Measurements from ENCODE around the gene HECTD3. TPM values are rescaled to one million over a fixed set of nuclear protein-coding genes. Genes with fewer than 3 reads are reported as not detected.
A peak's percentile ranks its signal among the peaks of the same experiment; 100 is the strongest.

The HECTD3 gene
- total RNA-seq, 4 donors from 2014 or later, result 29.2 to 91.0 (median 47.0) TPM

- no peak for ATAC-seq
- intact Hi-C loops (cut with DNase I; ENCODE audit: low total_unique reads) (no loop called here), in situ Hi-C loops (cut with MboI; ENCODE audit: low sequenced_read_pairs in 4 of 4) (no loop called here)
- Histone ChIP-seq H3K4me1 (no peaks in the 10 kb centered on the region), H3K9me3 (no peaks in the 10 kb centered on the region), H3K27ac (no peak overlapping the region), H3K27me3 (no peaks in the 10 kb centered on the region), H3K4me3 (no peak overlapping the region), H3K36me3 (no peaks in the 10 kb centered on the region)
- no peak for TF ChIP-seq CTCF (IDR thresholded peaks at IDR 0.05 in 4 of 5, conservative IDR thresholded peaks at IDR 0.05 in 1 of 5)
- TF ChIP-seq POLR2A (IDR thresholded peaks at IDR 0.05), result no peak
- DNase-seq, result no peak
Measured at GRCh38 chr1:45026446-45026845, 15.3 kb upstream of the HECTD3 start.

- no peaks in the 10 kb centered on the region for H3K27me3 ChIP-seq
- no peaks in the 10 kb centered on the region for H3K9me3 ChIP-seq
- no peak overlapping the region for H3K27ac ChIP-seq
- no peaks in the 10 kb centered on the region for H3K36me3 ChIP-seq
- ATAC-seq, result no peak
- DNase-seq, result no peak
- no peaks in the 10 kb centered on the region for H3K4me1 ChIP-seq
- in situ Hi-C loops (cut with MboI; ENCODE audit: low sequenced_read_pairs in 4 of 4), result loop anchor here in 2 of 4 donors (25.0 kb wide), 2 partner anchors 464 to 539 kb away; partner anchors contain the start of genes AKR1A1 (in 1 of the 2) and TESK2 (in 1 of the 2)
- H3K4me3 ChIP-seq, result no peak overlapping the region
- intact Hi-C loops (cut with DNase I; ENCODE audit: low total_unique reads), result no loop called here
- TF ChIP-seq CTCF (IDR thresholded peaks at IDR 0.05 in 4 of 5, conservative IDR thresholded peaks at IDR 0.05 in 1 of 5) (no peak), POLR2A (IDR thresholded peaks at IDR 0.05) (no peak)
Measured at GRCh38 chr1:45023663-45024062, 12.5 kb upstream of the HECTD3 start.

- DNase-seq (no peak), ATAC-seq (peak in 1 of 2 donors; percentile 46)
- H3K27me3 ChIP-seq, result no peaks in the 10 kb centered on the region
- no peak overlapping the region for H3K27ac ChIP-seq
- intact Hi-C loops (cut with DNase I; ENCODE audit: low total_unique reads), result loop anchor here (10.0 kb wide), 1 partner anchor 184 kb away; no protein-coding TSS in a partner anchor
- H3K9me3 ChIP-seq, result no peaks in the 10 kb centered on the region
- in situ Hi-C loops (cut with MboI; ENCODE audit: low sequenced_read_pairs in 4 of 4), result loop anchor here (5.0 to 25.0 kb wide), 7 partner anchors 279 to 546 kb away; partner anchors contain the start of genes TESK2 (in 3 of the 4) and AKR1A1 (in 2 of the 4)
- H3K4me1 ChIP-seq, result peaks cover 6 to 15% of the 10 kb centered on the region in 2 donors
- peaks cover 0 to 12% of the 10 kb centered on the region in 2 donors for H3K36me3 ChIP-seq
- TF ChIP-seq CTCF (IDR thresholded peaks at IDR 0.05 in 4 of 5, conservative IDR thresholded peaks at IDR 0.05 in 1 of 5) (peak in 4 of 5 experiments; percentile 35 to 52 (median 43)), POLR2A (IDR thresholded peaks at IDR 0.05) (no peak)
- no peak overlapping the region for H3K4me3 ChIP-seq
Measured at GRCh38 chr1:45018599-45019230, 7.6 kb upstream of the HECTD3 start.

- Histone ChIP-seq H3K36me3 (peaks cover 0 to 19% of the 10 kb centered on the region in 2 donors), H3K27ac (no peak overlapping the region), H3K4me3 (no peak overlapping the region), H3K9me3 (no peaks in the 10 kb centered on the region), H3K4me1 (peaks cover 19 to 26% of the 10 kb centered on the region in 2 donors), H3K27me3 (no peaks in the 10 kb centered on the region)
- in situ Hi-C loops (cut with MboI; ENCODE audit: low sequenced_read_pairs in 4 of 4) (loop anchor here (5.0 to 25.0 kb wide), 7 partner anchors 281 to 548 kb away; partner anchors contain the start of genes TESK2 (in 3 of the 4) and AKR1A1 (in 2 of the 4)), intact Hi-C loops (cut with DNase I; ENCODE audit: low total_unique reads) (loop anchor here (10.0 kb wide), 1 partner anchor 182 kb away; no protein-coding TSS in a partner anchor)
- no peak for DNase-seq
- no peak for ATAC-seq
- no peak for TF ChIP-seq POLR2A (IDR thresholded peaks at IDR 0.05)
Measured at GRCh38 chr1:45016767-45017166, 5.6 kb upstream of the HECTD3 start.

- peaks cover 0 to 19% of the 10 kb centered on the region in 2 donors for H3K36me3 ChIP-seq
- H3K9me3 ChIP-seq, result no peaks in the 10 kb centered on the region
- no peak for TF ChIP-seq CTCF (IDR thresholded peaks at IDR 0.05 in 4 of 5, conservative IDR thresholded peaks at IDR 0.05 in 1 of 5)
- no peak for TF ChIP-seq POLR2A (IDR thresholded peaks at IDR 0.05)
- no peak overlapping the region for H3K27ac ChIP-seq
- H3K27me3 ChIP-seq, result no peaks in the 10 kb centered on the region
- peaks cover 24 to 32% of the 10 kb centered on the region in 2 donors for H3K4me1 ChIP-seq
- DNase-seq (no peak), ATAC-seq (no peak)
- H3K4me3 ChIP-seq, result no peak overlapping the region
- intact Hi-C loops (cut with DNase I; ENCODE audit: low total_unique reads) (loop anchor here (10.0 kb wide), 1 partner anchor 181 kb away; no protein-coding TSS in a partner anchor), in situ Hi-C loops (cut with MboI; ENCODE audit: low sequenced_read_pairs in 4 of 4) (loop anchor here (5.0 to 25.0 kb wide), 7 partner anchors 281 to 549 kb away; partner anchors contain the start of genes TESK2 (in 3 of the 4) and AKR1A1 (in 2 of the 4))
Measured at GRCh38 chr1:45016090-45016697, 5.1 kb upstream of the HECTD3 start.
